ENCODE data around the gene CMA1. TPM values are rescaled to one million over a fixed set of nuclear protein-coding genes. Genes with fewer than 3 reads are reported as not detected.

Gene CMA1
- total and polyA plus RNA-seq, 2 of the 8 experiments (the other 6 are each of a cell fraction or from before 2014, with no cell fraction given), result not detected

GRCh38 chr14:24465805-24466204 lies 42.3 kb downstream of the CMA1 start:
- Histone ChIP-seq H3K23ac (ENCODE audit: insufficient read length) (no peak overlapping the region), H3K9ac (replicated peaks in 1 of 4; ENCODE audit: extremely low read depth in 1 of 4, low read depth in 3 of 4, low read length in 3 of 4) (no peak overlapping the region), H3K56ac (replicated peaks; ENCODE audit: insufficient read length, low read depth, low read length) (no peak overlapping the region), H3K27ac (ENCODE audit: low read depth, low read length) (no peak overlapping the region), H3K36me3 (ENCODE audit: control insufficient read depth in 2 of 4, insufficient read depth in 4 of 4, low read length in 3 of 4) (no peaks in the 10 kb centered on the region), H3K4me1 (replicated peaks in 1 of 4; ENCODE audit: control insufficient read depth in 3 of 4, insufficient read depth in 4 of 4, low read length in 3 of 4) (no peaks in the 10 kb centered on the region), H3K79me1 (ENCODE audit: low read depth, low read length) (no peaks in the 10 kb centered on the region), H2AFZ (ENCODE audit: low read length) (no peak overlapping the region), H4K8ac (ENCODE audit: extremely low read depth, insufficient read depth, low read length) (no peak overlapping the region), H3K9me3 (ENCODE audit: insufficient read depth in 2 of 2, low read depth in 1 of 2, low read length in 1 of 2) (no peaks in the 10 kb centered on the region), H3K4me3 (ENCODE audit: extremely low read depth in 1 of 4, insufficient read depth in 2 of 4, low read depth in 3 of 4, low read length in 4 of 4) (no peak overlapping the region), H2BK5ac (ENCODE audit: low read depth, low read length) (no peak overlapping the region), H3K23me2 (ENCODE audit: low read depth, low read length) (no peaks in the 10 kb centered on the region), H2BK12ac (ENCODE audit: low read depth, low read length) (no peak overlapping the region), H3K4ac (replicated peaks; ENCODE audit: insufficient read length, low read depth, low read length) (no peak overlapping the region), H3K14ac (ENCODE audit: insufficient read length) (no peak overlapping the region), H2BK20ac (ENCODE audit: low read length) (no peak overlapping the region), H3K4me2 (ENCODE audit: insufficient read depth in 1 of 2, low read depth in 2 of 2, low read length in 2 of 2) (no peak overlapping the region), H4K20me1 (replicated peaks in 1 of 2; ENCODE audit: control insufficient read depth in 1 of 2, insufficient read depth in 2 of 2, low read length in 2 of 2) (no peaks in the 10 kb centered on the region), H4K91ac (replicated peaks; ENCODE audit: insufficient read length, low read length) (no peak overlapping the region), H3K27me3 (replicated peaks in 1 of 4; ENCODE audit: control insufficient read depth in 3 of 4, extremely low read depth in 1 of 4, insufficient read depth in 3 of 4, low read length in 3 of 4) (no peaks in the 10 kb centered on the region), H2AK5ac (ENCODE audit: low read depth, low read length) (no peak overlapping the region), H3K79me2 (ENCODE audit: control insufficient read depth in 1 of 2, insufficient read depth in 2 of 2, low read length in 2 of 2) (no peaks in the 10 kb centered on the region), H4K5ac (ENCODE audit: insufficient read length, low read depth, low read length) (no peak overlapping the region), H2BK120ac (replicated peaks; ENCODE audit: low read depth, low read length) (no peak overlapping the region), H3K18ac (ENCODE audit: extremely low read depth, low read length) (no peak overlapping the region), H2BK15ac (ENCODE audit: low read length) (no peak overlapping the region)
- DNase-seq (ENCODE audit: low read depth in 1 of 2, low spot score in 2 of 2), result no peak
- 86% methylated on average over 3 of the region's 3 CpGs; no CpG with 5 or more reads in 1 of the 2 experiments for WGBS, 2 experiments (ENCODE audit: extremely low coverage in 1 of 2, insufficient coverage in 1 of 2, insufficient read length in 1 of 2, insufficient replicate concordance in 2 of 2, low coverage in 1 of 2, low lambda C conversion rate in 2 of 2, missing lambda C conversion rate in 1 of 2)
- no peak for FAIRE-seq
- POLR2A ChIA-PET (ENCODE audit: partially characterized antibody), result interaction anchor here (0.9 kb wide), 1 partner anchor 12 kb away, joined by 3 read pairs; no protein-coding TSS in a partner anchor
- CTCF ChIA-PET (ENCODE audit: partially characterized antibody), result no interaction called here
- TF ChIP-seq HDAC2 (IDR thresholded peaks at IDR 0.05; ENCODE audit: borderline replicate concordance in 1 of 2, low read depth in 2 of 2, low read length in 2 of 2), result no peak
- no peak for TF ChIP-seq TAF1 (IDR thresholded peaks at IDR 0.05; ENCODE audit: low read depth, low read length)
- no peak for TF ChIP-seq TEAD4 (IDR thresholded peaks at IDR 0.05; ENCODE audit: low read depth, low read length)
- TF ChIP-seq BACH1 (IDR thresholded peaks at IDR 0.05; ENCODE audit: low read length), result no peak
- no peak for TF ChIP-seq MAX (IDR thresholded peaks at IDR 0.05)
- no peak for TF ChIP-seq CHD1 (IDR thresholded peaks at IDR 0.05; ENCODE audit: low read depth, low read length)
- no peak for TF ChIP-seq YY1 (IDR thresholded peaks at IDR 0.05; ENCODE audit: low read depth, low read length)
- no peak for TF ChIP-seq GTF2F1 (IDR thresholded peaks at IDR 0.05; ENCODE audit: borderline replicate concordance, low read depth, low read length)

Measured in H1 (cell line).